HepG2 (cell line): ENCODE results near the gene BEST2. TPM values are rescaled to one million over a fixed set of nuclear protein-coding genes. Genes with fewer than 3 reads are reported as not detected.

Source experiments
- ARNT ChIP-seq: fragments of 450-650 bp; IDR thresholded peaks from 2 replicates; pipeline ENCODE4 v1.6.1; 2017
- ATF3 ChIP-seq: sonication (generic); formaldehyde crosslinking; IDR thresholded peaks from 2 replicates; pipeline ENCODE4 v1.4.0; 2020; ENCODE audit warnings: missing genetic modification reagents
- CTCF ChIP-seq: sonication (generic); formaldehyde crosslinking; IDR thresholded peaks from 2 replicates; pipeline ENCODE4 v1.5.0; 2020; ENCODE audit warnings: mild to moderate bottlenecking, missing genetic modification reagents, moderate library complexity
- DNMT1 ChIP-seq: sonication (generic); formaldehyde crosslinking; IDR thresholded peaks from 2 replicates; pipeline ENCODE4 v1.5.1; 2020; ENCODE audit warnings: mild to moderate bottlenecking, missing genetic modification reagents
- HBP1 ChIP-seq: IDR thresholded peaks from 2 replicates; pipeline ENCODE4 v1.6.1; 2016; ENCODE audit warnings: low read depth, control low read depth
- HOXA3 ChIP-seq: sonication (generic); formaldehyde crosslinking; IDR thresholded peaks from 2 replicates; pipeline ENCODE4 v1.5.0; 2020; ENCODE audit warnings: missing genetic modification reagents
- IKZF5 ChIP-seq: IDR thresholded peaks from 2 replicates; pipeline ENCODE4 v1.6.1; 2018; ENCODE audit warnings: missing genetic modification reagents, mild to moderate bottlenecking, missing compliant biosample characterization
- KLF6 ChIP-seq: IDR thresholded peaks from 2 replicates; pipeline ENCODE4 v1.8.0; 2016; ENCODE audit warnings: missing biosample characterization, missing genetic modification reagents
- MTF2 ChIP-seq: sonication (generic); formaldehyde crosslinking; IDR thresholded peaks from 2 replicates; pipeline ENCODE4 v1.5.0; 2020; ENCODE audit warnings: missing genetic modification reagents, borderline replicate concordance
- MXD3 ChIP-seq: IDR thresholded peaks from 2 replicates; pipeline ENCODE4 v1.6.1; 2016; ENCODE audit warnings: mild to moderate bottlenecking, missing biosample characterization, missing genetic modification reagents
- NBN ChIP-seq: fragments of 450-650 bp; conservative IDR thresholded peaks from 2 replicates; pipeline ENCODE4 v1.6.1; 2017
- NFRKB ChIP-seq: fragments of 450-650 bp; IDR thresholded peaks from 2 replicates; pipeline ENCODE4 v1.6.1; 2017
- PREB ChIP-seq: sonication (generic); formaldehyde crosslinking; IDR thresholded peaks from 2 replicates; pipeline ENCODE4 v1.4.0; 2020; ENCODE audit warnings: missing genetic modification reagents
- U2AF1 ChIP-seq: fragments of 200-400 bp; formaldehyde crosslinking; optimal IDR thresholded peaks from 2 replicates; pipeline ENCODE3; 2017; ENCODE audit warnings: mild to moderate bottlenecking, low read depth, low read length
- XBP1 ChIP-seq: sonication (generic); formaldehyde crosslinking; IDR thresholded peaks from 2 replicates; pipeline ENCODE4 v1.5.0; 2020; ENCODE audit warnings: missing genetic modification reagents
- ZHX1 ChIP-seq: sonication (generic); formaldehyde crosslinking; IDR thresholded peaks from 2 replicates; pipeline ENCODE4 v1.8.1; 2022; ENCODE audit warnings: low read depth, mild to moderate bottlenecking, missing genetic modification reagents
- ZNF124 ChIP-seq: sonication (generic); formaldehyde crosslinking; IDR thresholded peaks from 2 replicates; pipeline ENCODE4 v1.4.0; 2020; ENCODE audit warnings: missing genetic modification reagents
- ZNF17 ChIP-seq: sonication (generic); formaldehyde crosslinking; IDR thresholded peaks from 2 replicates; pipeline ENCODE4 v1.5.0; 2020; ENCODE audit warnings: mild to moderate bottlenecking, missing genetic modification reagents
- ZNF557 ChIP-seq: sonication (generic); formaldehyde crosslinking; IDR thresholded peaks from 2 replicates; pipeline ENCODE4 v1.4.0; 2020; ENCODE audit warnings: missing genetic modification reagents
- ZNF703 ChIP-seq: sonication (generic); formaldehyde crosslinking; IDR thresholded peaks from 2 replicates; pipeline ENCODE4 v1.5.1; 2020; ENCODE audit warnings: missing genetic modification reagents, mild to moderate bottlenecking, moderate library complexity, borderline replicate concordance
- ZNF800 ChIP-seq: sonication (generic); formaldehyde crosslinking; IDR thresholded peaks from 2 replicates; pipeline ENCODE4 v1.4.0; 2020; ENCODE audit warnings: missing genetic modification reagents
- polyA plus RNA-seq, 8 experiments: library from polyadenylated mRNA; depleted of rRNA in 3 of 8; stranded (reverse) in 7 of 8; unstranded in 1 of 8; fragments of >200 nt; fragmentation: Illumina TruSeq in 4 of 8; extraction: Trizol in 4 of 8; gene quantifications; 2 replicates each; pipeline versions ENCODE4 v1.2.1 to v1.2.3, GENCODE V29; 2011 to 2016; ENCODE audit warnings: low read depth in 4 of 8, missing spikeins in 1 of 8, mixed read lengths in 1 of 8; ENCODE audit not compliant: insufficient read depth in 1 of 8
- total RNA-seq, 5 experiments: library from RNA; depleted of rRNA; stranded (reverse); fragments of >200 nt; fragmentation: Illumina TruSeq; extraction: Trizol; gene quantifications; 2 replicates each; pipeline ENCODE4 v1.2.3, GENCODE V29; 2016; ENCODE audit warnings: low read depth in 1 of 5

BEST2 gene
- total and polyA plus RNA-seq, 2 of the 13 experiments (the other 11 are each of a cell fraction or from before 2014, with no cell fraction given): not detected

- TF ChIP-seq ZHX1 (no peak), ZNF17 (CRISPR knock-in tag) (no peak), IKZF5 (CRISPR knock-in tag) (no peak), ARNT (no peak), KLF6 (0 out of 2 replicates have a peak, but pooled peaks have one; percentile 37), DNMT1 (no peak), HBP1 (CRISPR knock-in tag) (no peak), MXD3 (CRISPR knock-in tag) (no peak), ATF3 (CRISPR knock-in tag) (no peak), NFRKB (no peak), CTCF (peak; percentile 99), ZNF557 (CRISPR knock-in tag) (no peak), U2AF1 (no peak), ZNF800 (CRISPR knock-in tag) (peak; percentile 89), XBP1 (CRISPR knock-in tag) (no peak), PREB (CRISPR knock-in tag) (no peak), HOXA3 (peak; percentile 82), ZNF124 (peak; percentile 57; the same call in 1 of the 2 replicates), NBN (no peak), ZNF703 (CRISPR knock-in tag) (no peak), MTF2 (no peak)
These were observed 14.5 kb downstream of the BEST2 start (continued) for GRCh38 chr19:12766051-12766521.
